Measurements from ENCODE around the gene ALG12. TPM values are rescaled to one million over a fixed set of nuclear protein-coding genes. Genes with fewer than 3 reads are reported as not detected.
"Not testable (repeated sequence)": the region's sequence is repeated elsewhere in the genome, so short reads cannot be mapped to it uniquely, and the experiment has no call there.

ALG12 gene
- total RNA-seq, 1 donor: 6.8 TPM

- Histone ChIP-seq H3K27me3 (ENCODE audit: insufficient read depth, low read length) (no peaks in the 10 kb centered on the region), H3K4me3 (ENCODE audit: low read length) (no peak overlapping the region), H3K9me3 (ENCODE audit: low read depth, low read length) (no peaks in the 10 kb centered on the region), H3K4me1 (ENCODE audit: insufficient read depth, low read length) (peaks cover 30% of the 10 kb centered on the region)
Measured at GRCh38 chr22:49951986-49952896, 34.0 kb upstream of the ALG12 start.

DNA sequence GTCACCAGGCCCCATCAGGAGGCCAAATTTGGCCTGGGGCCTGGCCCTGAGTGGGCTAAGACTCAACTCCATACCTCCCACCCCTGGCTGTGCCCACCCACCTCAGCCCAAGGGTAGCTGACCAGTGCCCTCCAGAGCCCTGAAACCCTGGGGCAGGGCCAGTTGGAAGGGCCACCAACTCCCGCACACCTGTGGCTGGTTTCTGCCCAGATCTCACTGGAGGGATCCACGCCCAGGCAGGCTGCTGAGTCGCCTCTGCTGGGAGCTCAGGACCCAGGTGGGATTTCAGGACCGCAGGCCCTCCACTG is 33.4 kb upstream of the ALG12 start:
- Histone ChIP-seq H3K4me1 (ENCODE audit: insufficient read depth, low read length) (peaks cover 31% of the 10 kb centered on the region), H3K4me3 (ENCODE audit: low read length) (no peak overlapping the region), H3K27me3 (ENCODE audit: insufficient read depth, low read length) (no peaks in the 10 kb centered on the region), H3K9me3 (ENCODE audit: low read depth, low read length) (no peaks in the 10 kb centered on the region)

GRCh38 chr22:49951000-49951677 is 32.9 kb upstream of the ALG12 start:
- peaks cover 35% of the 10 kb centered on the region for H3K4me1 ChIP-seq (ENCODE audit: insufficient read depth, low read length)
- no peaks in the 10 kb centered on the region for H3K9me3 ChIP-seq (ENCODE audit: low read depth, low read length)
- no peak overlapping the region for H3K4me3 ChIP-seq (ENCODE audit: low read length)
- no peaks in the 10 kb centered on the region for H3K27me3 ChIP-seq (ENCODE audit: insufficient read depth, low read length)

GRCh38 chr22:49950396-49950994 is 32.3 kb upstream of the ALG12 start:
- Histone ChIP-seq H3K9me3 (ENCODE audit: low read depth, low read length) (no peaks in the 10 kb centered on the region), H3K27me3 (ENCODE audit: insufficient read depth, low read length) (no peaks in the 10 kb centered on the region), H3K4me3 (ENCODE audit: low read length) (no peak overlapping the region), H3K4me1 (ENCODE audit: insufficient read depth, low read length) (peaks cover 42% of the 10 kb centered on the region)

DNA sequence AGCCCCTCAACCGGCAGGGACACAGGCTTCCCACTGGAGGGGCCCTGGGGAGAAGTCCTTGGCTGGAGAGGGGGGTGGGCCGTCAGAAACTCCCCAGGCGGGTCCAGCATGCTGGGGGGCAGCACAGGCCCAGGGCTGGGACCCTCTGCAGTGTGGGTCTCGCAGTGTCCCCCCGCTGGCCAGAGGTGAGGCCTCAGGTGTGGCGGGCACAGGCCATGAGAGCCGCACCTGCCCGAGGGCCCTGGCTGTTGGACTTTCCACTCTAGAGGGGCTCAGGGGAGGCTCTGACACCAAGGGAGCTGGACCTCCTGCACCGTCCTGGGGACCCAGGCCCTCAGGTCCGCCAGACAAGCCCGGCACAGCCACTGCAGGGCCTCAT is 31.7 kb upstream of the ALG12 start:
- no peaks in the 10 kb centered on the region for H3K9me3 ChIP-seq (ENCODE audit: low read depth, low read length)
- H3K4me3 ChIP-seq (ENCODE audit: low read length): no peak overlapping the region
- H3K27me3 ChIP-seq (ENCODE audit: insufficient read depth, low read length): no peaks in the 10 kb centered on the region
- H3K4me1 ChIP-seq (ENCODE audit: insufficient read depth, low read length): peaks cover 43% of the 10 kb centered on the region

DNA sequence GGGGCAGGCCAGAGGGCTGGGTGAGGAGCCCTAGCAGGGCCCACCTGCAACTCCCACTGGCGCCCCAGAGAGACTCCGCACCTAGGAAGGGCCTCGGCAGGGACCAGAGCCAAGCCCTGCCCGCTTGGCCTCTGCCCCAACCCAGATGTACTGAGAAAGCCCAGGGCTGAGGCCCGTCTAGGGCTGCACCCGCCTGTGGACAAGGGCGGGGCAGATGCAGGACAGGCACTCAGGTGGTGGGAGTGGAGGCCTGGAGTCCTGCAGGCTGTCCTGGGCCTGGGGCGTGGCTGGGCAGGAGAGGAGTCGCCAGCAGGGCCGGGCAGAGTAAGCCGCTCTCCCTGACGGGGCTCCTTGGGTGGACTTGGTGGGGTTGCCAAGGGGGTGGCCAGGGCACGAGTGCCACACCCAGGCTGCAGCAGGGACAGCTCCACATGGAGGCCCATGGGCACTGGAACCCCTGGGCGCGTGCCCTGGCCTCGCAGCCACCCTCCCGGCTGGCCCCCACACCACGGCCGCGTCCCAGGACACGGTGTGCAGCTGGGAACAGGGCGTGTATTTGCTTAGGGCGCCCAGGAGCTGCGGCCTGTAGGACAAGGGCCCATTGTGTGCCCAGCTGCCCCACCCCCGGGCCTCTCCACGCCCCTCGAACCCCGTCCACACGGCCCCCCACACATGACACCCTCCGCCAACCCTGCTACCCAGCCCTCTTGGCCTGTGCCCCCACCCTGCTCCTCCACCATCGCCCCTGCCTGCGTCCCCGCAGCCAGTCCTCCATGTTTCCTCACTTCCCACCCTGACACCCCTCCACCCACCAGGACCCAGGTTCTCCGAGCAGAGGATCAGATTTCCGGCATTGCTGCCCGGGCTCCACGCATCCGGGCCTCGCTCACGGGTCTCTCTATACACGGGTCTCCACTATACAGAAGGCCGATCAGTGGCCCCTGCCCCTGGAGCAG is 31.0 kb upstream of the ALG12 start:
- peaks cover 43% of the 10 kb centered on the region for H3K4me1 ChIP-seq (ENCODE audit: insufficient read depth, low read length)
- no peaks in the 10 kb centered on the region for H3K9me3 ChIP-seq (ENCODE audit: low read depth, low read length)
- no peaks in the 10 kb centered on the region for H3K27me3 ChIP-seq (ENCODE audit: insufficient read depth, low read length)
- no peak overlapping the region for H3K4me3 ChIP-seq (ENCODE audit: low read length)

GRCh38 chr22:49948116-49948957 is 30.1 kb upstream of the ALG12 start:
- Histone ChIP-seq H3K9me3 (ENCODE audit: low read depth, low read length) (no peaks in the 10 kb centered on the region), H3K4me1 (ENCODE audit: insufficient read depth, low read length) (peaks cover 34% of the 10 kb centered on the region), H3K27me3 (ENCODE audit: insufficient read depth, low read length) (no peaks in the 10 kb centered on the region), H3K4me3 (ENCODE audit: low read length) (no peak overlapping the region)

GRCh38 chr22:49947296-49947622 is 29.0 kb upstream of the ALG12 start:
- Histone ChIP-seq H3K9me3 (ENCODE audit: low read depth, low read length) (no peaks in the 10 kb centered on the region), H3K4me1 (ENCODE audit: insufficient read depth, low read length) (peaks cover 24% of the 10 kb centered on the region), H3K27me3 (ENCODE audit: insufficient read depth, low read length) (no peaks in the 10 kb centered on the region), H3K4me3 (ENCODE audit: low read length) (no peak overlapping the region)

- no peaks in the 10 kb centered on the region for H3K27me3 ChIP-seq (ENCODE audit: insufficient read depth, low read length)
- peaks cover 24% of the 10 kb centered on the region for H3K4me1 ChIP-seq (ENCODE audit: insufficient read depth, low read length)
- no peak overlapping the region for H3K4me3 ChIP-seq (ENCODE audit: low read length)
- H3K9me3 ChIP-seq (ENCODE audit: low read depth, low read length): no peaks in the 10 kb centered on the region
Measured at GRCh38 chr22:49946612-49947295, 28.5 kb upstream of the ALG12 start.

DNA sequence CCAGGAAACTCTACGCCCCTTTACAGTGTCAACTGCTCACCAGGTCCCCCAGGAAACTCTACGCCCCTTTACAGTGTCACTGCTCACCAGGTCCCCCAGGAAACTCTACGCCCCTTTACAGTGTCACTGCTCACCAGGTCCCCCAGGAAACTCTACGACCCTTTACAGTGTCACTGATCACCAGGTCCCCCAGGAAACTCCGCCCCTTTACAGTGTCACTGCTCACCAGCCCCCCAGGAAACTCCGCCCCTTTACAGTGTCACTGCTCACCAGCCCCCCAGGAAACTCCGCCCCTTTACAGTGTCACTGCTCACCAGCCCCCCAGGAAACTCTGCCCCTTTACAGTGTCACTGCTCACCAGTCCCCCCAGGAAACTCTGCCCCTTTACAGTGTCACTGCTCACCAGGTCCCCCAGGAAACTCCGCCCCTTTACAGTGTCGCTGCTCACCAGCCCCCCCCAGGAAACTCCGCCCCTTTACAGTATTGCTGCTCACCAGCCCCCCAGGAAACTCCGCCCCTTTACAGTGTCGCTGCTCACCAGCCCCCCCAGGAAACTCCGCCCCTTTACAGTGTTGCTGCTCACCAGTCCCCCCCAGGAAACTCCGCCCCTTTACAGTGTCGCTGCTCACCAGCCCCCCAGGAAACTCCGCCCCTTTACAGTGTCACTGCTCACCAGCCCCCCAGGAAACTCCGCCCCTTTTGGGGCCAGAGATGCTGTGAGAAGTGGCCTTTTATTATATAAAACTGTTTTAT is 27.0 kb upstream of the ALG12 start:
- not testable (repeated sequence) for H3K9me3 ChIP-seq (ENCODE audit: low read depth, low read length); H3K27me3 ChIP-seq (ENCODE audit: insufficient read depth, low read length); H3K4me3 ChIP-seq (ENCODE audit: low read length)
- H3K4me1 ChIP-seq (ENCODE audit: insufficient read depth, low read length): peaks cover 13% of the 10 kb centered on the region

DNA sequence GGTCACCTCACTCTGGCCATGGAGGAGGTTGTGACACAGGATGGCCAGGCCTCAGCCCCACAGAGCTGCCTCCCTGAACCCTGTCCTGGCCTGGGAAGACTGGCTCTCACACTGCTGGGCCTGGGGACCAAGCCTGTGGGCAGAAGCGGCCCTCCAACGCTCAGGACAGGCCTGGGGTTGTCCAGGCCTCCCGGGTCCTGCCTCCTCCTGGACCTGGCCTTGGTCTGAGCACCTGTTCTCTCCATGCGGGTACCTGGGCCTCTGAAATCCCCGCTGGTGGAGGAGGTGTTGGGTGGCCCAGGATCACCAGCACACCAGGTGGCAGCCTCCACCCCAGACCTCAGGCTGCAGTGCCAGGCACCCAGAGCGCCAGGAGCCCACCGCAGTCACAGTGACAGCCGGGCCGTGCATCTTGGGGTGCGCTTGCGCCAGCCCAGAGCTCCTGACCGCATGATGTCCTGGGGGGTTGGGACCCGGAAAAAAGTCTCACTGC is 26.2 kb upstream of the ALG12 start:
- no peaks in the 10 kb centered on the region for H3K27me3 ChIP-seq (ENCODE audit: insufficient read depth, low read length)
- H3K4me1 ChIP-seq (ENCODE audit: insufficient read depth, low read length): peaks cover 13% of the 10 kb centered on the region
- H3K9me3 ChIP-seq (ENCODE audit: low read depth, low read length): no peaks in the 10 kb centered on the region
- no peak overlapping the region for H3K4me3 ChIP-seq (ENCODE audit: low read length)

DNA sequence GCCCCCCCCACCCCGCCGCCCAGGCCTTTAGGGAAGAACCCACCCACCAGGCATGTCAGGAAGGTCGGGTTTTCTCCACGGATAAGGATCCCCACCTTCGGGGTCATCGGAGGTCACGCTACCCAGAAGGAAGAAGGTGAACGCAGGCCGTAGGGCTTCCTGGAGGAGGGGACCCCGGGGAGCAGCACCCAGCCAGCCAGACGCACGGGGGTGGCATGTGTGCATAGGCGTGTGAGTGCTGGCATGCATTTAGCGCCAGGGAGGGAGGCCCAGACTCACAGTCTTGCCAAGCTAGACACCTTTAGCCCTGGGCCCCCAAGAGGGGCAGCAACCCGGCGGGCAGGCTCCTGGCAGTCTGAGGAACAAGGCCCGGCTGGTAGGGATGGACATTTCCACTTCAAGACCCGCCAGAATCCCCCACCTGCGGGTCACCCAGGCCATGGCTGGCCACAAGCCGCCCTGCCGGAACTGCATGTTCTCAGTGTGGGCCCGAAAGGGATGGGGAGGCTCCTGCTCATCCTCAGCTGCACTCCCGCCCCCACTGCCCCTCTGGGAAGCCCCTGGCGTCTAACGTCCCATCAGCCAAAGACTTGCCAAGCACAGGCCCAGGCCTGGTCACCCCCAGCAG is 25.6 kb upstream of the ALG12 start:
- H3K9me3 ChIP-seq (ENCODE audit: low read depth, low read length): no peaks in the 10 kb centered on the region
- H3K27me3 ChIP-seq (ENCODE audit: insufficient read depth, low read length): no peaks in the 10 kb centered on the region
- peaks cover 13% of the 10 kb centered on the region for H3K4me1 ChIP-seq (ENCODE audit: insufficient read depth, low read length)
- H3K4me3 ChIP-seq (ENCODE audit: low read length): no peak overlapping the region

GRCh38 chr22:49943405-49943765 is 25.1 kb upstream of the ALG12 start:
- Histone ChIP-seq H3K9me3 (ENCODE audit: low read depth, low read length) (no peaks in the 10 kb centered on the region), H3K4me3 (ENCODE audit: low read length) (no peak overlapping the region), H3K27me3 (ENCODE audit: insufficient read depth, low read length) (no peaks in the 10 kb centered on the region), H3K4me1 (ENCODE audit: insufficient read depth, low read length) (peaks cover 13% of the 10 kb centered on the region)
